Measurements from ENCODE around the gene RGPD3.
"Not testable (repeated sequence)": the region's sequence is repeated elsewhere in the genome, so short reads cannot be mapped to it uniquely, and the experiment has no call there.

Gene RGPD3

DNA sequence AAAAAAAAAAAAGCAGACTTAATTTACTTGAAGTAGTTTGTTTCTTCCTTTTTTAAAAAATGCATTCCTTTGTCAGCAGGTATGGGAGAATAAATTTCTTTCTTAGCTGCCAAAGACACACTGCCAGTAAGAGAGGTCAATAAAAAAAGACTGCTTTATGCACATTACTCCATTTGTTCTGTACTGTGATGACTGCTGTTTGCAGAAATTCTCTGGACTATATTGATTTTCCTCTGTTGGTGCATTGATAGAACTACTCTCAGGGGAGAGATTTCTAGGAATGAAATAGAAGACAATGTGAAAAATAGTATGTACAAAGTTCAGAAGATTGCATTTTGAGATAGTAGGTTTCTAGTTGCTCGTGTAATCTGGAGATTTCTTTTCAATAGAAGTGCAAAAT lies 11.3 kb upstream of the RGPD3 start:
- not testable (repeated sequence) for DNase-seq

DNA sequence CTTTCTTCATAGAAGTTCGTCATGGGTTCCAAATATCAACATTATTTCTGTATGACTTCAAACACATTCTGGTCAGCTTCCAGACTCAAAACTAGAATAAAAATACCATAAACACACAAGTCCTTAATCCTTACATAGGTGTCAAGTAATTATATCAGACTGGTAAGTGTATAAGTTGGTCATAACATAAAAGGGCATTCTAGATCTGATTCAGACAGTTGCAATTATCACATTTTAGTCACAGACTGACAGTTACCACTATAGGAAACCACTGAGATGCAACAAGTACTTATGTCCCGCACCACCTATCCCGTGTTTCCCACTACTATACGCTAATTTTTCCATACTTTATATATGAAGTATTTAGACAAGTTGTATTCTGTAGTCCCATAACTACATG lies 9.4 kb upstream of the RGPD3 start:
- DNase-seq: not testable (repeated sequence)

DNA sequence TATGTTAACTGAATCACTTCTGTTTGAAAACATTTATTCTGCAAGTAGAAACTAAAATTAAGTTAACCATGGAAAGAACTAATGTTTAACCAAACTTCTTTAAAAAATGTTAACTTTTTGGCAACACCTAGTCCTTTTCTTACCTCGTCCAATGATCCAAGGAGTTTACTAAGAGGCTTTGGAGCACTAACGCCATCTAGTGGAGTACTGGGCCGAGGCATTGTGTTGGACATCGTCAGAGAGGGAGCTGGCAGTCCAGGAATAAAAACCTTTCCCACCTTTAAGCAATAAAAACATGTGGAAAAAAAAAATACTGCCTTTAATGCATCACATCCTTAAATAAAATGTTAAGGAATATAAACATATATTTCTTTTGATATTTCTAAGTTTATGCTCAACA lies 2.4 kb upstream of the RGPD3 start:
- not testable (repeated sequence) for DNase-seq

DNA sequence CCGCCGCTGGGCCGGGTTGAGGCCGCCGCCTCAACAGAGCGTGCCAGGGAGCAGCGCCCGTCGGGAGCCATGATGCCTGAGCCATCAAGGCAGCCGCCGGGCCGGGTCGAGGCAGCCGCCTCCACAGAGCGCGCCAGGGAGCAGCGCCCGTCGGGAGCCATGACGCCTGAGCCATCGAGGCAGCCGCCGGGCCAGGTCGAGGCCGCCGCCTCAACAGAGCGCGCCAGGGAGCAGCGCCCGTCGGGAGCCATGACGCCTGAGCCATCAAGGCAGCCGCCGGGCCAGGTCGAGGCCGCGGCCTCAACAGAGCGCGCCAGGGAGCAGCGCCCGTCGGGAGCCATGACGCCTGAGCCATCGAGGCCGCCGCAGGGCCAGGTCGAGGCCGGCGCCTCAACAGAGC lies 697 bp downstream of the RGPD3 start:
- DNase-seq: not testable (repeated sequence)

DNA sequence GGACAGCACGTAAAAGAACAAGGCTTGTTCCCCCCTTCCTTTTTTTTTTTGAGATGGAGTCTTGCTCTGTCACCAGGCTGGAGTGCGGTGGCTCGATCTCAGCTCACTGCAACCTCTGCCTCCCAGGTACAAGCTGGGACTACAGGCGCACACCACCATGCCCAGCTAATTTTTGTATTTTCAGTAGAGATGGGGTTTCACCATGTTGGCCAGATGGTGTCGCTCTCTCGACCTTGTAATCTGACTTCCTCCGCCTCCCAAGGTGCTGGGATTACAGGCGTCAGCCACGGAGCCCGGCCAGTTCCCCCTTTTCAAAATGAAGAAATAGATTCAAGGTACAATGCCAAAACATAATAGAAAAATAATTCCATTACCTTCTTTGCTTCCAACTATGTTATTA lies 6.3 kb downstream of the RGPD3 start:
- DNase-seq: peak in 1 of 2 experiments; percentile 37

DNA sequence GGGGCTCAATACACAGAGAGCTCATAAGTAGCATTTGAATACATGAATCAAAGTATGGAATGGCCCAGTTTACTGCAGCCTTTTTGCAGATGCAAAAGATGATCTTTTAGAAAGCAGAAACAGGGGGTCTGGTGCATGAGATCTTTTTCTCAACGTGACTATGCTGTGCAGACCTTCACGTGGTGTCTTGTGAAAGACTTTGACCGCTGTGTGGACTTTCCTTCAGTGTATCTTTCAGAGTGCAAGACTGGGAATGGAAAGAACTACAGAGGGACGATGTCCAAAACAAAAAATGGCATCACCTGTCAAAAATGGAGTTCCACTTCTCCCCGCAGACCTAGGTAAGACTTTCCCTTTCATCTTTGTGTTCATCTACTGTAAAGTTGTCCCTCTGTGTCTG lies 77.5 kb downstream of the RGPD3 start:
- DNase-seq: not testable (repeated sequence)

DNA sequence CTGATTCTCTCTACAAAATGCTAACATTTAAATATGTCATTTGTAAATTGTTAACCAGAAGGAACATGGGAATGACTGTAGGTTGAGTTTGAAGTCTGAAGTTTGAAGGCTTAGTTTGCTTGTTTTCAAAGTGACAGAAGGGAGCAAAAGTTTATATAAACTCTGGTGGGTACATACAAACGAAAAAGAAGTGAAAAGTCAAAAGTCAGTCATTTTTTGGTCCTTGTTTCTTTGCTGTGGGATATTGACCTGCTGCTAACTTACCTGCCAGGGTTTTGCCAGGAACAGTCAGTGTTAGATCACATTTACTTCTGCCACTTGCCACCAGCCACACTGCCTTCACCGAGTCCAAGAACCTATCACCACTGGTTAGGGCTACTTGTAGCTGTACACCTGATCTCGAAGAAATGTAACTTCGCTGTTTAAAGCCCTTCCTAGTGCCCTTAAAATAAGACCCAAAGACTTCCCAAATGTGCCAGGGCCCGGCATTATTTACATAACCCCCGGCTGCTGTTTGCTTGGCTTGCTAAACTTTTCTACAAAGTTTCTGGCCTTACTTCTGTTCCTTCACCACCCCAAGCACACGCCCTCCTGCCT lies 79.3 kb downstream of the RGPD3 start:
- not testable (repeated sequence) for DNase-seq

DNA sequence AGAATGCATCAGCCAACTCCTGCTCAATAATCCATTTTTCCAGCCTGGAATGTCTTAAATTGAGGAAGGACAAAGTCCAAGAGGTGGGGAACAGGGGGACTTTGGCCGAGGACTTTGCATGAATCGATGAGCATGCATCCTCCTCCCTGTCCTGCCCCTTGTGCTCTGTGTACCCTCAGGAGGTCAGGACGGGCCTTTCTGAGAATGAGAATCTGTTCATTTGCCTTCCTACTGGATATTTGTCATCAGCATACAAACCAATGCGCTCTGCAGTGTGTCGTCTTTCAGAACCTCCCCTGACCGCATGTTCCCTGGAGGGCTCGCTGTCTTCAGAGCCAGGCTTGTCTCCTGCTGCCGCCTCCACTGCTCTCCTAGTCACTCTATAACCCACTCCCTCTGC lies 83.7 kb downstream of the RGPD3 start:
- not testable (repeated sequence) for DNase-seq

DNA sequence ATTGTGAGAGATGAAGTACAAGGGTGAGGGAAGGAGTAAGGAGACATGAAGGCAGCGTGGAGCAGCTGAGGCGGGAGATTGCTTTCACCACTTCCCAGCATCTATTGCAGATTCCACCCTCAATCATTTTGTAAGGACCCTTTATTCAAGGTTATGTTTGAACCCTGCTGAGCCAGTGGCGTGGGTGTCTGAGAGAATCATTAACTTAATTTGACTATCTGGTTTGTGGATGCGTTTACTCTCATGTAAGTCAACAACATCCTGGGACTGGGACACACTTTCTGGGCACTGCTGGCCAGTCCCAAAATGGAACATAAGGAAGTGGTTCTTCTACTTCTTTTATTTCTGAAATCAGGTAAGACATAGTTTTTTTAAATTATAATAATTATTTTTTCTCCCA lies 86.3 kb downstream of the RGPD3 start:
- DNase-seq: not testable (repeated sequence)

DNA sequence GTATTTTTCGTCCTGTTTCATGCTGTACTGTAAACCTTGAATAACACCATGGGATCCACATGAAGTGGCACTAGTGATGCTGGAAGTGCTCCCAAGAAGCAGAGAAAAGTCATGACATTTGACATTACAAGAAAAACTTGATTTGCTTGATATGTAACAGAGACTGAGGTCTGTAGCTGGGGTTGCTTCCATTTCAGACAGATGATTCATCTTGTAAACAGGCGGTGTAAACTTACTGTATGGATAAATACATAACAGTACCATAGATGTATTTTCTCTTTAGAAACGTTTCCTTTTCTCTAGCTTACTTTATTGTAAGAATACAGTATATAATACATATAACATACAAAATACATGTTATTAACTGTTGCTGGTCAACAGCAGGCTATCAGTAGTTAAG lies 88.6 kb downstream of the RGPD3 start:
- not testable (repeated sequence) for DNase-seq

DNA sequence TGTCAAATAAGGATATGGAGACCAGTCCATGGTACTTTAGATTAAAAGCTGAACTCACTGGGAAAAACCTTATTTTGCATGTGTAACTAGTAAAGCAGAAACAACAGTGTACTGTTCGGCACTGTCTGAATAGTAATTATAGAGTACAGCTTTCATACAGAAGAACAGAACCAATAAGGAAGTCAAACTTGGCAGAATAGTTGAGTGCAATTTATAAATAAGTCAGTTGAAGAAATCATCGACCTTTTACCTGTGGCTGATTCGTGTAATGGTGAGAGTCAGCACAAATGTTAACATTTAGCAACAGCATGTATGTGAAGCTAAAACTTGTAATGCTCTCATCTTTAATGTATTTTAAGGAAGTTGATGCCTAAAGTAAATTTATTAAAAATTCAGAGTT lies 99.0 kb downstream of the RGPD3 start:
- not testable (repeated sequence) for DNase-seq

DNA sequence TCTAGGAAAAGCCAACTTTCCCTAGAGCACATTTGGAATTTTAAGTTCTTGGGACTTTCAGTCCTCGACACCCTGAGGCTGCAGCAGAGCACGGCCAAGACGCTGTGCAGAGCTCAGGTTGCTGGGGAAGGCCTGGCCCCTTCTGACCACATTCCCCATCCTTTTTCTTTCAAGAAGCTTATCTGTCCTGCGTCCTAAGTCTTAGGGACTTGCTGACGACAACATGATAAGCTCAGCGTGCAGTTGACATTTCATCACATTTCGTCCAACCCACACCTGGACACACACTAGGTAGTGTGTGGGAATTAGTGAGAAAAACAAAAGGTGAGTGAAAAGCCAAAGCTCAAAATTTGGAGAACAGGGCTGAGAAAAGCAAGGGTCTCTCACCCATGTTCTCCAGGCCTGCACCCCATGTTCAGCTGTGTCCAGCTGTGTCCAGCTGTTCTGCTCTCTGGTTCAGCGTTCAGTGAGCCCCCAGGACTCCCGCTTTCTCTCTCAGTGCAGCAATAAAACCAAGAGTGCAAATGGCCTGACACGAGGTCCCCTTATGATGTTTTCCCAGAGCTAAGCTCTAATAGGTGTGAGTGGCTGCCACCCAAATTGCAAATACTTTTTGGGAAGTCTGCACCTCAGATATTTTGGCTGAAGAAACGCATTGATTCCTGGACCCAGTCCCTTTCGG lies 101.9 kb downstream of the RGPD3 start:
- no peak for DNase-seq

DNA sequence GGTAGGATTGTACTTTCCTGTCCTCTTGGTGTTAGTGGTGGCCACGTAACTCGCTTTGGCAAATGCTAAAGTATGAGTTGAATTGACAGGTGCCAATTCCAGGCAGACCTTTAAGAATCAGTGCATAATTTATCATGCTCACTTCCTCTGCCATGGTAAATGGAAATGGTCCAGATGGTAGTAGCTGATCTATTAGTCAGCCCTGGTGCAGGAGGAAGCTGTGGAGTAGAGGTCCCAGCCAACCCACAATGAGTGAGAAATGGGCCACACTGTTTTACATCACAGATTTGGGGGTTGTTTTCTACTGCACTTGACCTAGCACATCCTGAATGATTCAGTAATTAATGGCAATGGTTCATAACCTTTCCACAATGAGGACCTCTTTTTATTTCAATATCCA lies 104.4 kb downstream of the RGPD3 start:
- no peak for DNase-seq

DNA sequence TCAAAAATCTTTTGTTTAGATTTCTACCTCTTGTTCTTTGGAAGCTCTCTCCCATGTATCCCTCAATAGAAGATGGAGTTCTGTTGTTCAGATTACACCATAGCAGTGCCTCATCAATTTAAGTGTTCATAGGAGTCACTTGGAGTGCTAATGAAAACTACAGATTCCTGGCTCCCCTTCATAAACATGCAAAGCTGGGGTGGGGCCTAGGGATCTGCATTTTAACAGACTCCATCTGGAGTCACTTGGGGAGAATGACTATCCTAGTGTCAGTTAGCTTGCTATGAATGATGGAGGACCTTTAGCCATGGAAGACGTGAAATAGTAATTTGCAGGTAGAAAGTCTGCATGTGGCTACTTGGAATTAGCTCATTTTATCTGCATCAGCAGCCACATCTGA lies 105.4 kb downstream of the RGPD3 start:
- DNase-seq: no peak

DNA sequence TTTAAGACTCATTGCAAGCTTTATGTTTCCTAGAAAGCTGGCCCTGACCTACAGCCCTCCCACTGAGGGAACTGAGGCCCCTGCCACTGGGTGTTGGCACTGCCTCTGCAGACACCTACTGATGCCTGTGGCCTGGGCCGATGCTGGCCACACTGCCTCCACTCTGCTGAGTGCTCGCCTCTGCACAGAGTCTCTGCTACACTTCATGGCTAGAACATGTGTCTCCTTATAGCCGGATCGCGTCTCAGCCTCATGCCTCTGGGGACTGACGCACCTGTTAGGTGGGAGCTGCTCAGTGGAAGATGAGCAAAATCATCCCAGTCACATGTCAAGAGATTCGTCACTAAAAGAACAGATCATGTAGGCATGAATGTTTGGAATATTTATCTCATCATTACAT lies 108.7 kb downstream of the RGPD3 start:
- DNase-seq: no peak

DNA sequence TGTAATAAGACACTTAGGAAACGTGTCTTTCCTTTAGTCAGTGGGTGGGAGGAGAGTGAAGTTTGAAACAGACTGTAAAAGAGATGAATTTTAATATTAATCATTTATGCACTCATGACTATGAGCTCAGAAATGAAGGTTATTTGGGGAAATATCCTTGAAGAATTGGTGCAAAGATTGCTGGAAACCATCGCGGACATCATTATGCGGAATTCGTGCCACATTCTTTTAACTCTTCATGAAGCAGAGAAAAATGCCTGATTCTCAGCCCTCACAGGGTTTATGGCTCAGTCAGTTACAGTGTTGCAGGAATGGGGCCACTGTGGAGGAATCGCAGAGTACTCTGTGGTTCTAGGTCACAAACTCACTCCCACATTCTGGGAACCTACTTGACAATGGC lies 109.7 kb downstream of the RGPD3 start:
- DNase-seq: no peak

DNA sequence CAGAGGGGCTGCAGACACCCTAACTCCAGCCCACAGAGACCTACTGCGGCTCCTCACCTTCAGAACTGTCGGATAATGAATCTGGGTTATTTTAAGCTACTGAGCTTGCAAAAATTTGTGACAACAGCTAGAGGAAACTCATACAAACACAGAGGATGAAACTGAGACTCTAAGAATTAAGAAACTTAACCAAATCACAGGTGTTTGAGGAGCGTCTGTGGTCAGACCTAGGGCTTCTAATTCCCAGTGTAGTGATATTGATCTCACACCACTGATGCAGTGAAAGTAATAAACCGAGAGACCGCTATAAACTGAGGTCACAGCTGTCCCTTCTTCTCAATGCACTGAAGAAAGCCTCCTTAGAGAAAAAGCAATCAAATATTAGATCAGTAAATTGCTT lies 110.1 kb downstream of the RGPD3 start:
- no peak for DNase-seq

DNA sequence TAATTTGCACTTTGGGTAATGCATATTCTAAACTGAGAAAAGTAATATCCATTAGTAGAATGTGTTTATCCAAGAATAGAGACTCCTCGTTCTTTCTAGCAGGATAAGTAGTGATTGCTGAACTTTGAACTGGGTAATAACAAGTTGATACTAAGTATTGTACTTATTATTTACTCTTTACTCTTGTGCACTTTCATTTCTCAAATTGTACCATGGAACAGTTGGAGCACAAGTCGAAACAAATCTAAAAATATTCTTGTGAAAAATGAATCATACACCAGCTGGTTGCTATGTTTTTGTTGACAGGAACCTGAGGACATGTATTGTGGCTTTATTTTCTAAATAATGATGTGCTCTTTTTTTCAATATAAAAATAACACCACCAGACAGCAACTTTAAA lies 111.9 kb downstream of the RGPD3 start:
- no peak for DNase-seq

DNA sequence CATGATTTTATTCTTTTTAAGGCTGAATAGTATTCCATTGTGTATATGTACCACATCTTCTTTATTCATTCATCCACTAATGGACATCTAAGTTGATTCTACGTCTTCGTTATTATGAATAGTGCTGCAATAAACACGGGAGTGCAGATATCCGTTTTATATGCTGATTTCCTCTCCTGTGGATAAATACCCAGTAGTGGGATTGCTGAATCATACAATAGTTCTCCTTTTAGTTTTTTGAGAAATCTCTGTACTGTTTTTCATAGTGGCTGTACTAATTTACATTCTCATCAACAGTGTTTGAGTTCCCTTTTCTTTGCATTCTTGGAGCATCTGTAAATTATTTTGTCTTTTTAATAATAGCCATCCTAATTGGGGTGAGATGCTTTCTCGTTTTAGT lies 114.5 kb downstream of the RGPD3 start:
- DNase-seq: no peak

DNA sequence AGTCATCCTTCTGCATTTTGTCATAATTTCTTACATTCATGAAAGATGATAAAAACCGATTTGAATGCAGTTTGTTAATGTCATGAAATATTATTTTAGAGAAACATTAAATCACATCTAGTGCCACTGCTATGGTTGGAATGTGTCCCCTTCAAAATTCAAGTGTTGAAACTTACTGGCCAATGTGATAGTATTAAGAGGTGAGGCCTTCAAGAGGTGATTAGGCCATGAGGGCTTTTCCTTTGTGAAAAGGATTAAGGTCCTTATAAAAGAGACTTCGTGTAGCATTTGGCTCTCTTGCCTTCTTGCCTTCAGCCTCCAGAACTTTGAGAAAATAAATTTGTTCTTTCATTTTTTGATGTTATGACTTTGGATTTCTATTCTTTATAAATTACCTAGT lies 117.2 kb downstream of the RGPD3 start:
- DNase-seq: no peak

DNA sequence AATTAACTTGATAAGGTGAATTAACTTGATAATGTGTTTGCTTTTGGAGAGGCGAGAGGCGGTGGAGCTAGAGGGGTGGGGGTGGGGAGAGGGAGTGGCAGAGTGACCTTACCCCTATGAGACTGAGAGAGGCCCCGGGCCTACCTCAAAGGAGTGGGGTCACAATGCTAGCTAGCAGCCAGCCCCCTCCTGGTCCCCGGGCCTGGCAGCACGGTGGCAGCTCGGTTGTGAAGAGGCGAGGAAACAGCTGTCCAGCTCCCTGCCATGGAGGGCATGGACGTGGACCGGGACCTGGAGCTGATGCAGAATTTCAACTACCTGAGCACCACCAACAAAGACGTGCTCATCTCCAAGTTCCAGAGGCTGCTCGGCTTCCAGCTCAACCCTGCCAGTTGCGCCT lies 123.9 kb downstream of the RGPD3 start:
- DNase-seq: no peak

DNA sequence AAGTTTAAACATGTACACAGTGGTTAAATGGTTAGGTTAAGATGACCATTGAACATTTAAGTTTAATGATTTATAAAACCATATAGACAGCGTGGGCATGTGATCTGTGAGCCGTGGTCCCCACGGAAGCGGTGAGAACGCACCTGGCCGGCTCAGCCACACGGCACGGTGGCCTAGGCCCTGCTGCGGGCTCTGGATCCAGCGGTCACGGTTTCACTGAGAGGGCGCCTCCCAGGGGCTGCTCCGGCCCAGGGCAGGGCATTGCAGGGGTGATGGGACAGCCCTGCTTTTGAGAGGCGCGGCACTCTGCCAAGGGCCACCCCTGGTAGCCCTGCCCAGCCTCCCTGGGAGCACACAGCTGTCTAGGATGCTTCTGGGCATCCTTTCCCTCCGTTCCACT lies 124.9 kb downstream of the RGPD3 start:
- no peak for DNase-seq

DNA sequence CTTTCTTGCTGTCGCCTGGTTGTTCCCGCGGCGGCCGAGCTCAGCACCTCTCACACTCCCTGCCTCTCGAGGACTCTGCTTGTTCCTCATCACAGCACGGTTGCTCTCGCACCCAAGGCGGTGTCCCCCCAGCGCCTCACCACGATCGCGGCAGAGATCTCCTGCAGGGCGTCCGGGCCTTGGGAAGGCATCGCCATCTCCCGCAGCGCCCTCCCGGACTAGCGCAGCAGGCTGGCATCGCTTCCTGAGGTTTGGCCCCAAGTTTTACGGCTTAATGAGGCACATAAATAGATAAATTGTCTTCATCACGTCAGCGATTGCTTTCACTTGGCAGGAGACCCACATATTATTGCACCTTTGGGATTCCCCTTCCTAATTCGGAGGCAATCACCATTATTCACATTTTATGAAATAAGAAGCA lies 125.4 kb downstream of the RGPD3 start:
- no peak for DNase-seq

DNA sequence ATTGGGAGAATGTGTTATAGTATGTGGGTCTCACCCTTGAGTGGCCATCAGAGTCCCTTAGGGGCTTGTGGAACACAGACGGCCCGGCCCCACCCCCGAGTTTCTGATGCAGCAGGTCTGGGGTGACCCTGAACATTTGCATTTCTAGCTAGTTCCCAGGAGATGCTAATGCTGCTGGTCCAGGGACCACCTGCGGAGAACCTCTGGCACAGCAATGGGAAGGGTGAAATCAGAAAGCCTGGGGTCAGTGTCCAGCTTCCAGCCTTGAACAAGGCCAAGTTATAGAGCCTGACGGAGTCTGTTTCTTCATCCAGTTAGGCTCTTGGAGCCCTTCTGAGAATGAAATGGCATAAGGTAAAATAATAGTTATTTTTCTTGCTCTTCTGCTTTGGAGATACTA lies 126.5 kb downstream of the RGPD3 start:
- no peak for DNase-seq

Data from NCI-H526 (cell line).